ENCODE data around the gene MRPL46. TPM values are rescaled to one million over a fixed set of nuclear protein-coding genes. Genes with fewer than 3 reads are reported as not detected.

MRPL46 gene
- total and polyA plus RNA-seq, 2 of the 4 experiments (the other 2 are of a cell fraction) = 14.2 to 24.2 TPM

- ATAC-seq (ENCODE audit: low read depth) (no peak), DNase-seq (no peak)
- Histone ChIP-seq H2AFZ (replicated peaks; ENCODE audit: low read length, poor library complexity) (no peak overlapping the region), H2AK5ac (ENCODE audit: low read depth, low read length) (no peak overlapping the region), H3K14ac (replicated peaks; ENCODE audit: low read depth, low read length) (no peak overlapping the region), H3K4ac (ENCODE audit: low read depth, low read length) (no peak overlapping the region), H2AK9ac (replicated peaks; ENCODE audit: low read depth, low read length, poor library complexity) (no peak overlapping the region), H4K8ac (ENCODE audit: low read depth in 2 of 2, low read length in 2 of 2) (no peak overlapping the region), H3K18ac (ENCODE audit: low read depth, low read length) (no peak overlapping the region), H3K4me3 (ENCODE audit: insufficient read depth, low read depth, low read length) (no peak overlapping the region), H3K56ac (ENCODE audit: extremely low read depth, insufficient read depth, low read length) (no peak overlapping the region), H3K4me2 (ENCODE audit: low read depth, low read length) (no peak overlapping the region), H3K9me3 (ENCODE audit: control insufficient read depth, insufficient read depth, low read length) (no peaks in the 10 kb centered on the region), H2BK20ac (ENCODE audit: low read depth, low read length) (no peak overlapping the region), H2BK15ac (ENCODE audit: low read depth, low read length) (no peak overlapping the region), H3K27me3 (ENCODE audit: control insufficient read depth, insufficient read depth, low read length) (peaks cover 1% of the 10 kb centered on the region; the same call in 1 of the 2 replicates), H4K5ac (ENCODE audit: low read depth, low read length) (no peak overlapping the region), H3K27ac (ENCODE audit: insufficient read depth, low read length) (no peak overlapping the region), H3K9ac (ENCODE audit: low read depth, low read length) (no peak overlapping the region), H2BK120ac (ENCODE audit: low read depth, low read length) (no peak overlapping the region), H3K36me3 (ENCODE audit: control insufficient read depth, insufficient read depth, low read length) (no peaks in the 10 kb centered on the region), H3K23ac (ENCODE audit: low read depth, low read length) (no peak overlapping the region), H4K91ac (ENCODE audit: insufficient read depth, low read depth, low read length) (no peak overlapping the region), H3K9me1 (ENCODE audit: insufficient read depth, low read length) (no peaks in the 10 kb centered on the region), H3K4me1 (ENCODE audit: control insufficient read depth, insufficient read depth, low read length) (no peaks in the 10 kb centered on the region), H4K20me1 (ENCODE audit: insufficient read depth, low read length) (no peaks in the 10 kb centered on the region), H3K79me1 (ENCODE audit: low read depth in 1 of 2, low read length in 2 of 2) (no peaks in the 10 kb centered on the region), H2BK5ac (ENCODE audit: low read depth, low read length, poor library complexity, severe bottlenecking) (no peak overlapping the region)
- intact Hi-C loops (cut with micrococcal nuclease) = no loop called here
- POLR2A ChIA-PET (ENCODE audit: unreplicated experiment) = no interaction called here
- in situ Hi-C loops (cut with MboI; ENCODE audit: low sequenced_read_pairs) = no loop called here
- BruUV-seq (replicated peaks) = no TSS peak
- WGBS, 2 experiments (ENCODE audit: extremely low coverage in 2 of 2, insufficient read length in 1 of 2) = 46% methylated on average over 3 of the region's 7 CpGs; no CpG with 5 or more reads in 1 of the 2 experiments
- dilution Hi-C loops (cut with HindIII; ENCODE audit: low sequenced_read_pairs, unreplicated experiment) = no loop called here
- TF ChIP-seq CHD1 (IDR thresholded peaks at IDR 0.05; ENCODE audit: low read depth, low read length) = no peak
- no peak for TF ChIP-seq RAD21 (IDR thresholded peaks at IDR 0.05; ENCODE audit: low read length)
- no peak for TF ChIP-seq MAZ (IDR thresholded peaks at IDR 0.05; ENCODE audit: borderline replicate concordance, low read depth, low read length)
- no peak for TF ChIP-seq RFX5 (IDR thresholded peaks at IDR 0.05; ENCODE audit: low read depth, low read length)
- TF ChIP-seq FOS (IDR thresholded peaks at IDR 0.05; ENCODE audit: low read depth, low read length) = no peak
- no peak for TF ChIP-seq USF2 (IDR thresholded peaks at IDR 0.05; ENCODE audit: low read depth, low read length)
- TF ChIP-seq BHLHE40 (IDR thresholded peaks at IDR 0.05; ENCODE audit: low read depth, low read length) = no peak
- TF ChIP-seq MAFK (IDR thresholded peaks at IDR 0.05; ENCODE audit: low read depth, low read length) = no peak
- TF ChIP-seq POLR2A (IDR thresholded peaks at IDR 0.05; ENCODE audit: low read depth, low read length) = no peak
- no peak for TF ChIP-seq SMC3 (IDR thresholded peaks at IDR 0.05; ENCODE audit: low read depth, low read length)
- TF ChIP-seq CEBPB (IDR thresholded peaks at IDR 0.05; ENCODE audit: low read depth, low read length) = no peak
- TF ChIP-seq NFE2L2 (IDR thresholded peaks at IDR 0.05; ENCODE audit: low read depth, low read length) = no peak
- TF ChIP-seq ELK1 (IDR thresholded peaks at IDR 0.05; ENCODE audit: borderline replicate concordance, low read depth, low read length) = no peak
- no peak for TF ChIP-seq RCOR1 (IDR thresholded peaks at IDR 0.05; ENCODE audit: insufficient replicate concordance, low read length)
- no peak for TF ChIP-seq CTCF (conservative IDR thresholded peaks at IDR 0.05; ENCODE audit: low read depth, low read length)
- no peak for TF ChIP-seq MXI1 (IDR thresholded peaks at IDR 0.05; ENCODE audit: borderline replicate concordance, low read depth, low read length)
- CTCF ChIA-PET = no interaction called here
Measured at GRCh38 chr15:88433046-88433685, 34.0 kb downstream of the MRPL46 start.
